ENCODE data around the gene ERLIN1. TPM values are rescaled to one million over a fixed set of nuclear protein-coding genes. Genes with fewer than 3 reads are reported as not detected.

The ERLIN1 gene
- total RNA-seq, 1 experiment from 2014 or later: 33.0 TPM

DNA sequence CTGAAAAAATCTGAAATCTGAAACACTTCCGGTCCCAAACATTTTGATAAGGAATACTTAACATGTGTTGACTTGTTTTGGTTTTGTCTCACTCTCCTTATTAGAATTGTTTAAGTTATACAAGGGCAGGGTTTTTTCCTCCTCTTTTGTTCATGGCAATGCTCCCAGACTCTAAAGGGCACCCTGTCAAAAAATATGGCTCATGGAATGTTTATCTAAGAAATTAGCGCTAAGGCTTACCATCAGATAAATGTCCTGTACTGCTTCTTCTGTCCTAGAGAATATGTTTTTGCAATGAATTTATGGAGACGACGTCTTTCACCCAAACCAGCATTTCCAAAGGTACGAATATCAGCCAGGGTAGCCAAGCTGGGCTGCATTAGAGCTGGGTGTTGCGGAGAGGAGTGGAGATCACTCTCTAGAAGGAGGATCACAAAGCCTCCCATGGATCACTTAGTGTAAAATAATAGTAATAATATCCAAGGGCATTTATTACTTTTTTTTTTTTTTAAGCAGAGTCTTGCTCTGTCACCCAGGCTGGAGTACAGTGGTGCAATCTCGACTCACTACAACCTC lies 46.8 kb downstream of the ERLIN1 start:
- Histone ChIP-seq H2AFZ (ENCODE audit: low read length) (no peak overlapping the region), H3K14ac (ENCODE audit: insufficient read depth, low read length) (no peak overlapping the region), H4K5ac (ENCODE audit: insufficient read length, low read depth, low read length) (no peak overlapping the region), H2BK12ac (ENCODE audit: insufficient read length, low read depth, low read length) (no peak overlapping the region), H2BK5ac (ENCODE audit: insufficient read length, low read length) (no peak overlapping the region), H3K9ac (ENCODE audit: extremely low read depth, insufficient read length, low read length) (no peak overlapping the region), H3T11ph (ENCODE audit: low read length) (no peak overlapping the region), H3K9me3 (ENCODE audit: control insufficient read depth, low read depth, low read length) (no peaks in the 10 kb centered on the region), H3K27me3 (ENCODE audit: insufficient read depth, low read length) (no peaks in the 10 kb centered on the region), H3K79me1 (ENCODE audit: insufficient read depth, low read depth, low read length, poor library complexity, severe bottlenecking) (no peaks in the 10 kb centered on the region), H2BK20ac (ENCODE audit: low read depth, low read length, poor library complexity, severe bottlenecking) (no peak overlapping the region), H3K23ac (ENCODE audit: insufficient read length, low read depth, low read length) (no peak overlapping the region), H3K79me2 (ENCODE audit: insufficient read depth, low read length) (no peaks in the 10 kb centered on the region), H3K4ac (ENCODE audit: low read depth, low read length) (no peak overlapping the region), H3K27ac (ENCODE audit: insufficient read length, low read depth, low read length) (no peak overlapping the region), H3K4me2 (ENCODE audit: insufficient read depth, insufficient read length, low read length) (no peak overlapping the region), H4K8ac (replicated peaks; ENCODE audit: insufficient read length, low read depth, low read length) (no peak overlapping the region), H4K20me1 (ENCODE audit: control insufficient read depth, insufficient read depth, insufficient read length) (no peaks in the 10 kb centered on the region), H3K18ac (ENCODE audit: insufficient read length, low read depth, low read length) (no peak overlapping the region), H3K56ac (ENCODE audit: insufficient read length, low read depth, low read length) (no peak overlapping the region), H4K91ac (ENCODE audit: insufficient read length, low read depth, low read length) (no peak overlapping the region), H2AK5ac (ENCODE audit: insufficient read length, low read length) (no peak overlapping the region), H2BK120ac (ENCODE audit: low read depth, low read length, poor library complexity, severe bottlenecking) (no peak overlapping the region), H2BK15ac (ENCODE audit: low read depth, low read length) (no peak overlapping the region), H3K23me2 (ENCODE audit: insufficient read length, low read depth, low read length, poor library complexity, severe bottlenecking) (no peaks in the 10 kb centered on the region), H3K4me1 (ENCODE audit: insufficient read depth, low read length) (no peaks in the 10 kb centered on the region)
- no peak for DNase-seq
- no peaks in the 10 kb centered on the region for H3K4me1 Mint-ChIP-seq
- no peak overlapping the region for H3K4me3 Mint-ChIP-seq
- H3K27me3 Mint-ChIP-seq (ENCODE audit: low read depth): peaks cover 4% of the 10 kb centered on the region; the same call in 1 of the 2 replicates
- H3K36me3 Mint-ChIP-seq (ENCODE audit: insufficient read depth in 1 of 3, low read depth in 3 of 3): peaks cover 0 to 2% (median 0%) of the 10 kb centered on the region in 3 experiments; a peak in 3 of 7 replicates
- TF ChIP-seq, protein P1, sequence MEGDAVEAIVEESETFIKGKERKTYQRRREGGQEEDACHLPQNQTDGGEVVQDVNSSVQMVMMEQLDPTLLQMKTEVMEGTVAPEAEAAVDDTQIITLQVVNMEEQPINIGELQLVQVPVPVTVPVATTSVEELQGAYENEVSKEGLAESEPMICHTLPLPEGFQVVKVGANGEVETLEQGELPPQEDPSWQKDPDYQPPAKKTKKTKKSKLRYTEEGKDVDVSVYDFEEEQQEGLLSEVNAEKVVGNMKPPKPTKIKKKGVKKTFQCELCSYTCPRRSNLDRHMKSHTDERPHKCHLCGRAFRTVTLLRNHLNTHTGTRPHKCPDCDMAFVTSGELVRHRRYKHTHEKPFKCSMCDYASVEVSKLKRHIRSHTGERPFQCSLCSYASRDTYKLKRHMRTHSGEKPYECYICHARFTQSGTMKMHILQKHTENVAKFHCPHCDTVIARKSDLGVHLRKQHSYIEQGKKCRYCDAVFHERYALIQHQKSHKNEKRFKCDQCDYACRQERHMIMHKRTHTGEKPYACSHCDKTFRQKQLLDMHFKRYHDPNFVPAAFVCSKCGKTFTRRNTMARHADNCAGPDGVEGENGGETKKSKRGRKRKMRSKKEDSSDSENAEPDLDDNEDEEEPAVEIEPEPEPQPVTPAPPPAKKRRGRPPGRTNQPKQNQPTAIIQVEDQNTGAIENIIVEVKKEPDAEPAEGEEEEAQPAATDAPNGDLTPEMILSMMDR (conservative IDR thresholded peaks at IDR 0.05): no peak
- H3K27ac Mint-ChIP-seq: no peak overlapping the region
- H3K9me3 Mint-ChIP-seq: peaks cover 16 to 18% of the 10 kb centered on the region in 2 experiments
- no CpG with 5 or more reads among the region's 7 CpGs for WGBS (ENCODE audit: extremely low coverage, insufficient read length, low lambda C conversion rate)
